Stimulated activated CD4-positive, alpha-beta T cell treated with anti-CD3 and anti-CD28 coated beads, Interleukin-2, amount 100 ng/mL, for 48 hours (primary cell): Measurements from ENCODE around the gene OR4M1.
"Not testable (repeated sequence)": the region's sequence is repeated elsewhere in the genome, so short reads cannot be mapped to it uniquely, and the experiment has no call there.

Experiments used
- DNase-seq, 2 donors: peaks; one replicate each; pipeline ENCODE4 v3.0.0-alpha.2; 2020

The OR4M1 gene

DNA sequence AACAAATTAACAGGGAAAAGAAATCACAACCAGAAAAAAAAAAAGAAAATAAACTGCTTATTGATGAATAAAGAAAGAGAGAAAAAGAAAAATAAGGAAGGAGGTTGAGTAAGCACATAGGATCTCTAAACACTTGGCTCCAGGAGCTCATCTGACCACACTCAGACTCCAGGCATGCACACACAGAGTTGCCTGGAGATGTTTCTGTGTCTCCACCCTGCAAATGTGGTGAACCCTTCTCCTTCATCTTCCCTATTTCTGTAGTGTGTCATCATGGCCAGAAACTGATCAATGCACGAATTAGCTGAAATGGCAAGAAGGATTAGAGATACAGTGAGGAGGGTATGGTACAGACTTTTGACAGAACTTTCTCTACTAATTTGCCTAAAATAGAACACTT lies 50.5 kb downstream of the OR4M1 start:
- DNase-seq: no peak

DNA sequence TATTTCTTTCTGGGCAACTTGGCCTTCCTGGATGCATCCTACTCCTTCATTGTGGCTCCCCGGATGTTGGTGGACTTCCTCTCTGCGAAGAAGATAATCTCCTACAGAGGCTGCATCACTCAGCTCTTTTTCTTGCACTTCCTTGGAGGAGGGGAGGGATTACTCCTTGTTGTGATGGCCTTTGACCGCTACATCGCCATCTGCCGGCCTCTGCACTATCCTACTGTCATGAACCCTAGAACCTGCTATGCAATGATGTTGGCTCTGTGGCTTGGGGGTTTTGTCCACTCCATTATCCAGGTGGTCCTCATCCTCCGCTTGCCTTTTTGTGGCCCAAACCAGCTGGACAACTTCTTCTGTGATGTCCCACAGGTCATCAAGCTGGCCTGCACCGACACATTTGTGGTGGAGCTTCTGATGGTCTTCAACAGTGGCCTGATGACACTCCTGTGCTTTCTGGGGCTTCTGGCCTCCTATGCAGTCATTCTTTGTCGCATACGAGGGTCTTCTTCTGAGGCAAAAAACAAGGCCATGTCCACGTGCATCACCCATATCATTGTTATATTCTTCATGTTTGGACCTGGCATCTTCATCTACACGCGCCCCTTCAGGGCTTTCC lies 54.4 kb downstream of the OR4M1 start:
- not testable (repeated sequence) for DNase-seq

DNA sequence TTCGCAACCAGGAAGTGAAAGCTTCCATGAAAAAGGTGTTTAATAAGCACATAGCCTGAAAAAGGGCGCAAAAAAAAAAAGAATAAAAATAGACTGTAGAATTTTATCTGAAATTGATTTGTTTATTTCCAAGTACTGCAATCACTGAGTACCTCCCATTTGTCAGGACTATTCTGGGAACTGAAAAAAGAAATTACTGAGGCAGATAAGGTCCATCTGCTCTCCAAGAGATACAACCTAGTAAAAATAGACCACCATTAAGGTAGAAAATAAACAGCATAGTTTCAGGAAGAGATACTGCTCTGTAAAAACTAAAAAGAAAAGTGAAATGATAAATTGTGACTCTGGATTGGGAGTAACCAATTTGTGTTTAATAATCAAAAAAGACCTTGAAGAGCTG lies 55.0 kb downstream of the OR4M1 start:
- DNase-seq: no peak
